AG04450 (cell line): ENCODE results near the gene SH3BGRL2. TPM values are rescaled to one million over a fixed set of nuclear protein-coding genes. Genes with fewer than 3 reads are reported as not detected.

Experiments
- CTCF ChIA-PET: fragments of 300-600, 350-600 bp; formaldehyde crosslinking; extraction: SDS; loops from one replicate; lab custom pipeline; 2022; ENCODE audit warnings: antibody characterized with exemption, inconsistent platforms; lab: Charles Lee
- POLR2A ChIA-PET: fragments of 350-600 bp; formaldehyde crosslinking; extraction: SDS; loops from one replicate; lab custom pipeline; 2021; ENCODE audit warnings: antibody characterized with exemption, inconsistent platforms; lab: Yijun Ruan, JAX
- DNase-seq: peaks from one replicate; pipeline ENCODE4 v3.0.0-alpha.2; 2011; ENCODE audit warnings: low read depth, low spot score
- H3K27ac ChIP-seq: one replicate; pipeline ENCODE4 v1.5.1; 2012; ENCODE audit warnings: low read depth, low read length, control low read depth
- H3K27me3 ChIP-seq: one replicate; pipeline ENCODE4 v1.6.0; 2012; ENCODE audit warnings: low read length; ENCODE audit not compliant: control insufficient read depth, insufficient read depth
- H3K4me3 ChIP-seq: 2 replicates; pipeline ENCODE4 v1.5.1; 2011; ENCODE audit warnings: mild to moderate bottlenecking, low read depth, low read length, control low read depth
- H3K9me3 ChIP-seq: 2 replicates; pipeline ENCODE4 v1.5.1; 2012; ENCODE audit warnings: low read length; ENCODE audit not compliant: control insufficient read depth, insufficient read depth
- CTCF ChIP-seq: IDR thresholded peaks from 2 replicates; pipeline ENCODE4 v1.5.1; 2011; ENCODE audit warnings: low read depth, low read length, control low read depth, inconsistent platforms
- polyA plus RNA-seq: library from polyadenylated mRNA; depleted of rRNA; stranded (reverse); fragments of >200 nt; gene quantifications from 2 replicates; pipeline ENCODE4 v1.2.3, GENCODE V29; 2011

SH3BGRL2 gene
- polyA plus RNA-seq, 1 experiment = 5.4 TPM

- POLR2A ChIA-PET = no interaction called here
- Histone ChIP-seq H3K4me3 (no peak overlapping the region), H3K27me3 (no peaks in the 10 kb centered on the region), H3K27ac (no peak overlapping the region), H3K9me3 (no peaks in the 10 kb centered on the region)
- CTCF ChIA-PET = no interaction called here
- no peak for DNase-seq
- TF ChIP-seq CTCF = no peak
Observed at GRCh38 chr6:79627422-79627821, 3.7 kb upstream of the SH3BGRL2 start.

GRCh38 chr6:79628466-79629288 lies 2.5 kb upstream of the SH3BGRL2 start:
- Histone ChIP-seq H3K4me3 (no peak overlapping the region), H3K27ac (no peak overlapping the region), H3K27me3 (no peaks in the 10 kb centered on the region), H3K9me3 (no peaks in the 10 kb centered on the region)
- ChIA-PET POLR2A (no interaction called here), CTCF (no interaction called here)
- no peak for TF ChIP-seq CTCF
- no peak for DNase-seq

DNA sequence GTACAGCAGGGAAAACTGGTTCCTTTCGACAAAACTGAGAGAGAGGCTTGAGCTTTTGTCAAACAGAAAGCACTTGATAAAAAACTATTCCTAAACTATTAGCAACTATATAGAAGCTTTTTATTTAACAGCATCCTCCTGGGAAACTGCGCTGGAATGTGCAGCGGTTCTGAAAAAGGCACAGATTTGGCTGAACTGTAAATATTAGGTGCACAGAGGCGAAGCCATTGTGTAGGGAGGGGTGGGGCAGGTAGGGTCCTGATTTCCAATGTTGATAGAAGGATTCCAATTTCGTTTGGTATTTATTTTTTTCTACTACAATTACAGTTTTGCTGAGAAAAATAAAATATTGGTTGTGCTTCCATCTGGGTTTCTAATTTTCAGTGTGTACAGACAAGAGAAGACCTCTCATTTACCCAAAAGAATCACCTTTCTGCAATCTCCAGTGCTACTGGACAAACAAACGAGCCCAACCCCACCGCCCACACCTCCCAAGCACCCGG lies 698 bp upstream of the SH3BGRL2 start:
- DNase-seq = no peak
- ChIA-PET CTCF (interaction anchor here (1.1 to 1.7 kb wide), 3 partner anchors 42 to 63 kb away, joined by 3 to 9 read pairs (median 4); no protein-coding TSS in a partner anchor), POLR2A (no interaction called here)
- no peaks in the 10 kb centered on the region for H3K27me3 ChIP-seq
- no peaks in the 10 kb centered on the region for H3K9me3 ChIP-seq
- TF ChIP-seq CTCF = no peak
- H3K27ac ChIP-seq = no peak overlapping the region
- peak overlapping the region; percentile 78 for H3K4me3 ChIP-seq

DNA sequence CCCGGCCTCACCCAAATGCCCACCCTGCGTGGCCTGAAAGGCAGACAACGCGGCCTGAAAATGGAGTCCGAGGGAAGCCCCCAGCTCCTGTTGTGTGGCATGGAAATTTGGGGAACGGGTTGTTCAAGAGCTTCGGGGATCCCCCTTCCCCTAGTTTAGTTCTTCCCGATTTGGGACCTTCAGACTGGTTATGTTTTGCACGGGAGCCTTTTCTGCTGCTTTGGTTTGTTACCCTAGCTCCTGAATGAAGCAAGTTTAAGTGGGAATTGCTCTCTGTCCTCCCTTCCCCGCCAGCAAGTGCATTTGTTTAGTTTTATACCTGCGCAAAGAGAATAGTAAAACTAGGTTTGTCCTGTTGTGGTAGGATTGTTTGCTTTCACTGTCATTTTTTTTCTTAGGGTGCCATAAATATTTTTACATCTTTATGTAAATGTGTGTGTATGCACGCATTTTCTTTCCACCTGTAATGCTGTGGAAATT lies 604 bp downstream of the SH3BGRL2 start:
- Histone ChIP-seq H3K4me3 (peak overlapping the region; percentile 78), H3K27ac (no peak overlapping the region), H3K9me3 (no peaks in the 10 kb centered on the region), H3K27me3 (no peaks in the 10 kb centered on the region)
- DNase-seq = no peak
- ChIA-PET POLR2A (no interaction called here), CTCF (interaction anchor here (0.9 to 1.7 kb wide), 4 partner anchors 13 to 237 kb away, joined by 3 to 9 read pairs (median 4); no protein-coding TSS in a partner anchor)
- TF ChIP-seq CTCF = no peak

DNA sequence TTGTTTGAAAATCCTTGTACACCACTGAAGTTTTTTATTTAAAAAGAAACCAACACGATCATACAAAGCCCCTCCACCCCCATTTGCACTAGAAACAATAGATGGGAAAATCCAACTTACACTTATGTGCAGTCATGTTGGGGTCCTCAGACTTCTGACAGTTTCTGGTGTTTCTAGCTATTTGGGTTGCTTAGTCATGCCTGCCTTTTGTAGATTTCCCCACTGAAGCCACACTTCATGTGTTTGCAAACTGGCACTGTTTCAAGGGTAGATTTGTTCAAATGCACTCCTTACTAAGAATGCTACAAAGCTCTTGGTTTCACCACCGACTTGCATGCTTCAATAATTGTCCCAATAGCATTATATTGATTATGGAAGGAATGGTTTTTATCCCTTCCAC lies 1.5 kb downstream of the SH3BGRL2 start:
- ChIA-PET POLR2A (interaction anchor here (1.0 kb wide), 1 partner anchor 32 kb away, joined by 3 read pairs; no protein-coding TSS in a partner anchor), CTCF (interaction anchor here (0.9 to 1.1 kb wide), 5 partner anchors 12 to 237 kb away, joined by 3 to 4 read pairs (median 3); no protein-coding TSS in a partner anchor)
- DNase-seq = no peak
- no peak overlapping the region for H3K4me3 ChIP-seq
- no peaks in the 10 kb centered on the region for H3K9me3 ChIP-seq
- no peak for TF ChIP-seq CTCF
- H3K27me3 ChIP-seq = no peaks in the 10 kb centered on the region
- no peak overlapping the region for H3K27ac ChIP-seq
